Stimulated activated memory B cell treated with anti-CD40 and anti-IgM and Interleukin-4, amounts not matched to agents 10 μg/mL and 1 μg/mL and 100 μg/mL, for 72 hours (primary cell): Measurements from ENCODE around the gene KIF1B.
"Not testable (repeated sequence)": the region's sequence is repeated elsewhere in the genome, so short reads cannot be mapped to it uniquely, and the experiment has no call there.

Experiments
- ATAC-seq: fragments of 150-1000 bp; cut with Tn5 transposase; 2 replicates; pipeline ENCODE4 v1.10.0; 2021
- H3K27ac Mint-ChIP-seq: one replicate; pipeline ENCODE4 v1.8.0; 2022; ENCODE audit warnings: mild to moderate bottlenecking, mixed read lengths
- H3K27me3 Mint-ChIP-seq: one replicate; pipeline ENCODE4 v1.8.0; 2022; ENCODE audit warnings: mixed read lengths
- H3K36me3 Mint-ChIP-seq: one replicate; pipeline ENCODE4 v1.8.0; 2022; ENCODE audit warnings: mixed read lengths
- H3K4me1 Mint-ChIP-seq: one replicate; pipeline ENCODE4 v1.8.0; 2022; ENCODE audit warnings: mixed read lengths
- H3K4me3 Mint-ChIP-seq: one replicate; pipeline ENCODE4 v1.8.0; 2022; ENCODE audit warnings: mild to moderate bottlenecking, moderate library complexity, mixed read lengths
- H3K9me3 Mint-ChIP-seq: one replicate; pipeline ENCODE4 v1.8.0; 2022; ENCODE audit warnings: mixed read lengths

KIF1B gene

GRCh38 chr1:10387677-10388386, 177.5 kb downstream of the KIF1B start:
- H3K9me3 Mint-ChIP-seq: no peaks in the 10 kb centered on the region
- peaks cover 14% of the 10 kb centered on the region for H3K4me1 Mint-ChIP-seq
- H3K27ac Mint-ChIP-seq: peak overlapping the region; percentile 81
- peak; percentile 81 for ATAC-seq
- H3K4me3 Mint-ChIP-seq: no peak overlapping the region
- H3K27me3 Mint-ChIP-seq: no peaks in the 10 kb centered on the region
- peaks cover 21% of the 10 kb centered on the region for H3K36me3 Mint-ChIP-seq

GRCh38 chr1:10388387-10388715, 178.0 kb downstream of the KIF1B start:
- peaks cover 14% of the 10 kb centered on the region for H3K4me1 Mint-ChIP-seq
- peaks cover 18% of the 10 kb centered on the region for H3K36me3 Mint-ChIP-seq
- no peak for ATAC-seq
- H3K4me3 Mint-ChIP-seq: no peak overlapping the region
- H3K9me3 Mint-ChIP-seq: no peaks in the 10 kb centered on the region
- no peaks in the 10 kb centered on the region for H3K27me3 Mint-ChIP-seq
- H3K27ac Mint-ChIP-seq: peak overlapping the region; percentile 81

GRCh38 chr1:10389271-10389973, 179.1 kb downstream of the KIF1B start:
- H3K27me3 Mint-ChIP-seq: no peaks in the 10 kb centered on the region
- H3K4me3 Mint-ChIP-seq: no peak overlapping the region
- H3K27ac Mint-ChIP-seq: peak overlapping the region; percentile 81
- H3K9me3 Mint-ChIP-seq: peaks cover 7% of the 10 kb centered on the region
- no peak for ATAC-seq
- H3K4me1 Mint-ChIP-seq: peaks cover 14% of the 10 kb centered on the region
- peaks cover 11% of the 10 kb centered on the region for H3K36me3 Mint-ChIP-seq

GRCh38 chr1:10396870-10397269, 186.5 kb downstream of the KIF1B start:
- Mint-ChIP-seq H3K27me3 (no peaks in the 10 kb centered on the region), H3K4me1 (peaks cover 25% of the 10 kb centered on the region), H3K9me3 (peaks cover 7% of the 10 kb centered on the region), H3K27ac (no peak overlapping the region), H3K36me3 (peaks cover 10% of the 10 kb centered on the region), H3K4me3 (no peak overlapping the region)
- ATAC-seq: no peak

- peak overlapping the region; percentile 94 for H3K4me3 Mint-ChIP-seq
- peaks cover 25% of the 10 kb centered on the region for H3K4me1 Mint-ChIP-seq
- peaks cover 7% of the 10 kb centered on the region for H3K9me3 Mint-ChIP-seq
- ATAC-seq: peak; percentile 51
- H3K27me3 Mint-ChIP-seq: no peaks in the 10 kb centered on the region
- H3K36me3 Mint-ChIP-seq: peaks cover 7% of the 10 kb centered on the region
- peak overlapping the region; percentile 88 for H3K27ac Mint-ChIP-seq
These were observed 187.9 kb downstream of the KIF1B start for GRCh38 chr1:10398278-10398733.

GRCh38 chr1:10398734-10399443, 188.5 kb downstream of the KIF1B start, which contains the start of gene PGD:
Gene PGD, plus strand, starts transcription at chr1:10399064. Its CDS starts 54 bp downstream, at chr1:10399118.
- H3K27ac Mint-ChIP-seq: peak within 1 kb of the TSS; percentile 88
- no peaks in the 10 kb centered on the region for H3K27me3 Mint-ChIP-seq
- H3K9me3 Mint-ChIP-seq: peaks cover 4% of the 10 kb centered on the region
- peaks cover 25% of the 10 kb centered on the region for H3K4me1 Mint-ChIP-seq
- ATAC-seq: peak; percentile 99
- H3K36me3 Mint-ChIP-seq: peaks cover 13% of the 10 kb centered on the region
- H3K4me3 Mint-ChIP-seq: peak within 1 kb of the TSS; percentile 94

GRCh38 chr1:10399444-10399941, 189.1 kb downstream of the KIF1B start:
- H3K27me3 Mint-ChIP-seq: no peaks in the 10 kb centered on the region
- H3K27ac Mint-ChIP-seq: peak overlapping the region; percentile 88
- no peak for ATAC-seq
- peaks cover 18% of the 10 kb centered on the region for H3K36me3 Mint-ChIP-seq
- H3K4me3 Mint-ChIP-seq: peak overlapping the region; percentile 94
- H3K9me3 Mint-ChIP-seq: no peaks in the 10 kb centered on the region
- H3K4me1 Mint-ChIP-seq: peaks cover 25% of the 10 kb centered on the region

- ATAC-seq: no peak
- Mint-ChIP-seq H3K4me3 (peak overlapping the region; percentile 94), H3K27ac (peak overlapping the region; percentile 88), H3K9me3 (no peaks in the 10 kb centered on the region), H3K36me3 (peaks cover 18% of the 10 kb centered on the region), H3K27me3 (no peaks in the 10 kb centered on the region), H3K4me1 (peaks cover 25% of the 10 kb centered on the region)
These were observed 189.6 kb downstream of the KIF1B start for GRCh38 chr1:10400013-10400412.

- Mint-ChIP-seq H3K9me3 (no peaks in the 10 kb centered on the region), H3K36me3 (peaks cover 18% of the 10 kb centered on the region), H3K27ac (no peak overlapping the region), H3K4me3 (no peak overlapping the region), H3K4me1 (peaks cover 25% of the 10 kb centered on the region), H3K27me3 (no peaks in the 10 kb centered on the region)
- no peak for ATAC-seq
These were observed 190.9 kb downstream of the KIF1B start for GRCh38 chr1:10401281-10401680.

- Mint-ChIP-seq H3K4me3 (no peak overlapping the region), H3K27me3 (no peaks in the 10 kb centered on the region), H3K36me3 (peaks cover 32% of the 10 kb centered on the region), H3K9me3 (no peaks in the 10 kb centered on the region), H3K4me1 (peaks cover 21% of the 10 kb centered on the region), H3K27ac (no peak overlapping the region)
- ATAC-seq: no peak
These were observed 192.4 kb downstream of the KIF1B start for GRCh38 chr1:10402729-10403274.

- Mint-ChIP-seq H3K4me3 (no peak overlapping the region), H3K4me1 (no peaks in the 10 kb centered on the region), H3K9me3 (no peaks in the 10 kb centered on the region), H3K36me3 (peaks cover 60% of the 10 kb centered on the region), H3K27me3 (no peaks in the 10 kb centered on the region), H3K27ac (no peak overlapping the region)
- no peak for ATAC-seq
These were observed 196.8 kb downstream of the KIF1B start for GRCh38 chr1:10407201-10407600.

- peak overlapping the region; percentile 71 for H3K27ac Mint-ChIP-seq
- peaks cover 8% of the 10 kb centered on the region for H3K4me1 Mint-ChIP-seq
- H3K9me3 Mint-ChIP-seq: no peaks in the 10 kb centered on the region
- no peak for ATAC-seq
- no peak overlapping the region for H3K4me3 Mint-ChIP-seq
- no peaks in the 10 kb centered on the region for H3K27me3 Mint-ChIP-seq
- peaks cover 84% of the 10 kb centered on the region for H3K36me3 Mint-ChIP-seq
These were observed 205.0 kb downstream of the KIF1B start for GRCh38 chr1:10415211-10415930.

- H3K27ac Mint-ChIP-seq, H3K9me3 Mint-ChIP-seq, ATAC-seq, H3K4me1 Mint-ChIP-seq, H3K4me3 Mint-ChIP-seq, H3K27me3 Mint-ChIP-seq: not testable (repeated sequence)
- H3K36me3 Mint-ChIP-seq: peaks cover 89% of the 10 kb centered on the region
These were observed 205.6 kb downstream of the KIF1B start for GRCh38 chr1:10415967-10416366.

- not testable (repeated sequence) for H3K4me3 Mint-ChIP-seq, H3K9me3 Mint-ChIP-seq, H3K4me1 Mint-ChIP-seq, ATAC-seq, H3K27ac Mint-ChIP-seq, H3K27me3 Mint-ChIP-seq
- peaks cover 70% of the 10 kb centered on the region for H3K36me3 Mint-ChIP-seq
These were observed 208.4 kb downstream of the KIF1B start for GRCh38 chr1:10418741-10419140.
